IPS DF 4.7 (cell line): Measurements from ENCODE around the gene KRTAP2-4.
"Not testable (repeated sequence)": the region's sequence is repeated elsewhere in the genome, so short reads cannot be mapped to it uniquely, and the experiment has no call there.

Experiments used
- DNase-seq: peaks from one replicate; pipeline ENCODE4 v3.0.0-alpha.2; 2013; ENCODE audit warnings: low spot score; ENCODE audit errors: extremely low read depth

Gene KRTAP2-4

GRCh38 chr17:41037853-41038350 lies 27.8 kb downstream of the KRTAP2-4 start:
- DNase-seq: no peak

GRCh38 chr17:41034346-41034935 lies 31.2 kb downstream of the KRTAP2-4 start, which contains the start of gene KRTAP1-3:
Gene KRTAP1-3, minus strand, starts transcription at chr17:41034874. Its CDS starts 53 bp downstream, at chr17:41034821.
- DNase-seq: not testable (repeated sequence)

GRCh38 chr17:41029633-41030245 lies 35.9 kb downstream of the KRTAP2-4 start, which contains the start of gene KRTAP1-4:
Gene KRTAP1-4, minus strand, starts transcription at chr17:41030195. Its CDS starts 117 bp downstream, at chr17:41030078.
- DNase-seq: no peak

- DNase-seq: no peak
These were observed 38.8 kb downstream of the KRTAP2-4 start, which contains the start of gene KRTAP1-5 for GRCh38 chr17:41026715-41027471. Gene KRTAP1-5, minus strand, starts transcription at chr17:41027208. Its CDS starts 53 bp downstream, at chr17:41027155.

GRCh38 chr17:41024697-41025096 lies 41.0 kb downstream of the KRTAP2-4 start:
- DNase-seq: no peak

- DNase-seq: no peak
These were observed 45.3 kb downstream of the KRTAP2-4 start for GRCh38 chr17:41020336-41020735.

GRCh38 chr17:41019415-41019814 lies 46.3 kb downstream of the KRTAP2-4 start:
- DNase-seq: no peak

- DNase-seq: no peak
These were observed 47.1 kb downstream of the KRTAP2-4 start for GRCh38 chr17:41018541-41018940.

GRCh38 chr17:41016578-41017215 lies 49.0 kb downstream of the KRTAP2-4 start:
- no peak for DNase-seq

- DNase-seq: no peak
These were observed 50.2 kb downstream of the KRTAP2-4 start for GRCh38 chr17:41015454-41015853.
